ENCODE results near the gene BID. TPM values are rescaled to one million over a fixed set of nuclear protein-coding genes. Genes with fewer than 3 reads are reported as not detected.

The BID gene
- total RNA-seq, 1 experiment from 2014 or later, result 23.2 TPM

DNA sequence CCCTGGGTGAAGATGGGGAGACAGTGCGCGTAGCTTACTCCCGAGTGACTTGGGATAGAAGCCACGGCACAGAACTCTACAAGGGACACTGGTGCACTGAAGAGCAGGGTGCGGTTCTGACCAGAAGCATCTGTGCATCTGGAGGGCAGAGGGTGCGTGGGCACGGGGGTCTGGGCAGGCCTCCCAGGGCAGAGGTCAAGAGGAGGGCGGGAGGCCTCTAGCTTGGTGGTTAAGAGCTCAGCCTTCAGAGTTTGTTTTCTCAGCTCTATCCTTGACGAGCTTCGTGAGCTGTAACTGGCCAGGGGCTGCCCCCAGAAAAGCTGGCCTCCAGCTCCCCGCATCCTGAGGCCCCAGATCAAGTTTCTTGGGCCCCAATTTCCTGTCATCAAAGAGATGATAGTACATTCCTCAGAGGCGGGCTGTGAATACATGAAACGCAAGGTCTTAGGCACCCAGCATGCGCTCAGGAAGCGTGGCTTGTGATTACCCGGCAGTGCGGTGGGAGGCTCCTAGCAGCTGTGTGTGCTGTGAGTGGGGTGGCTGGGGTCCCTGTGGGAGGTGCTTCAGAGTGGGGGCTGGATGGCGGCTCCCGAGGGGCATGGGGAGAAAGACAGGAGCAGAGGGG, 6.0 kb upstream of the BID start:
- Histone ChIP-seq H3K9me3 (ENCODE audit: control insufficient read depth, low read depth, low read length) (no peaks in the 10 kb centered on the region), H3T11ph (ENCODE audit: low read length) (no peak overlapping the region), H3K4me1 (ENCODE audit: insufficient read depth, low read length) (no peaks in the 10 kb centered on the region), H3K79me2 (ENCODE audit: insufficient read depth, low read length) (no peaks in the 10 kb centered on the region), H3K23me2 (ENCODE audit: insufficient read length, low read depth, low read length, poor library complexity, severe bottlenecking) (no peaks in the 10 kb centered on the region), H2AFZ (ENCODE audit: low read length) (no peak overlapping the region), H3K23ac (ENCODE audit: insufficient read length, low read depth, low read length) (no peak overlapping the region), H4K5ac (ENCODE audit: insufficient read length, low read depth, low read length) (no peak overlapping the region), H3K18ac (ENCODE audit: insufficient read length, low read depth, low read length) (no peak overlapping the region), H3K14ac (ENCODE audit: insufficient read depth, low read length) (no peak overlapping the region), H3K4ac (ENCODE audit: low read depth, low read length) (no peak overlapping the region), H4K91ac (ENCODE audit: insufficient read length, low read depth, low read length) (no peak overlapping the region), H3K4me2 (ENCODE audit: insufficient read depth, insufficient read length, low read length) (no peak overlapping the region), H2BK20ac (ENCODE audit: low read depth, low read length, poor library complexity, severe bottlenecking) (no peak overlapping the region), H2BK12ac (ENCODE audit: insufficient read length, low read depth, low read length) (no peak overlapping the region), H2BK5ac (ENCODE audit: insufficient read length, low read length) (no peak overlapping the region), H4K8ac (replicated peaks; ENCODE audit: insufficient read length, low read depth, low read length) (no peak overlapping the region), H4K20me1 (ENCODE audit: control insufficient read depth, insufficient read depth, insufficient read length) (no peaks in the 10 kb centered on the region), H3K27me3 (ENCODE audit: insufficient read depth, low read length) (no peaks in the 10 kb centered on the region), H3K9ac (ENCODE audit: extremely low read depth, insufficient read length, low read length) (no peak overlapping the region), H2BK120ac (ENCODE audit: low read depth, low read length, poor library complexity, severe bottlenecking) (no peak overlapping the region), H2BK15ac (ENCODE audit: low read depth, low read length) (no peak overlapping the region), H3K79me1 (ENCODE audit: insufficient read depth, low read depth, low read length, poor library complexity, severe bottlenecking) (no peaks in the 10 kb centered on the region), H3K56ac (ENCODE audit: insufficient read length, low read depth, low read length) (no peak overlapping the region), H2AK5ac (ENCODE audit: insufficient read length, low read length) (no peak overlapping the region), H3K27ac (ENCODE audit: insufficient read length, low read depth, low read length) (no peak overlapping the region)
- WGBS (ENCODE audit: extremely low coverage, insufficient read length, low lambda C conversion rate), result no CpG with 5 or more reads among the region's 19 CpGs
- peaks cover 21% of the 10 kb centered on the region for H3K27me3 Mint-ChIP-seq (ENCODE audit: low read depth)
- no peak overlapping the region for H3K27ac Mint-ChIP-seq
- TF ChIP-seq, protein P1, sequence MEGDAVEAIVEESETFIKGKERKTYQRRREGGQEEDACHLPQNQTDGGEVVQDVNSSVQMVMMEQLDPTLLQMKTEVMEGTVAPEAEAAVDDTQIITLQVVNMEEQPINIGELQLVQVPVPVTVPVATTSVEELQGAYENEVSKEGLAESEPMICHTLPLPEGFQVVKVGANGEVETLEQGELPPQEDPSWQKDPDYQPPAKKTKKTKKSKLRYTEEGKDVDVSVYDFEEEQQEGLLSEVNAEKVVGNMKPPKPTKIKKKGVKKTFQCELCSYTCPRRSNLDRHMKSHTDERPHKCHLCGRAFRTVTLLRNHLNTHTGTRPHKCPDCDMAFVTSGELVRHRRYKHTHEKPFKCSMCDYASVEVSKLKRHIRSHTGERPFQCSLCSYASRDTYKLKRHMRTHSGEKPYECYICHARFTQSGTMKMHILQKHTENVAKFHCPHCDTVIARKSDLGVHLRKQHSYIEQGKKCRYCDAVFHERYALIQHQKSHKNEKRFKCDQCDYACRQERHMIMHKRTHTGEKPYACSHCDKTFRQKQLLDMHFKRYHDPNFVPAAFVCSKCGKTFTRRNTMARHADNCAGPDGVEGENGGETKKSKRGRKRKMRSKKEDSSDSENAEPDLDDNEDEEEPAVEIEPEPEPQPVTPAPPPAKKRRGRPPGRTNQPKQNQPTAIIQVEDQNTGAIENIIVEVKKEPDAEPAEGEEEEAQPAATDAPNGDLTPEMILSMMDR (conservative IDR thresholded peaks at IDR 0.05), result no peak
- DNase-seq, result no peak
- H3K4me1 Mint-ChIP-seq, result peaks cover 17 to 24% of the 10 kb centered on the region in 2 experiments
- H3K9me3 Mint-ChIP-seq, result no peaks in the 10 kb centered on the region; a peak in 2 of 5 replicates
- H3K4me3 Mint-ChIP-seq, result no peak overlapping the region; a peak in 1 of 5 replicates
- H3K36me3 Mint-ChIP-seq (ENCODE audit: insufficient read depth in 1 of 3, low read depth in 3 of 3), result no peaks in the 10 kb centered on the region; a peak in 1 of 7 replicates

All from H9 (cell line).